22Rv1 (cell line): ENCODE data around the gene ADCY1.

Source experiments
- CTCF ChIP-seq: fragments of 450-650 bp; IDR thresholded peaks from 2 replicates; pipeline ENCODE4 v1.5.1; 2017; ENCODE audit warnings: mild to moderate bottlenecking
- ZFX ChIP-seq: fragments of 450-650 bp; IDR thresholded peaks from 2 replicates; pipeline ENCODE4 v1.6.1; 2017; ENCODE audit warnings: antibody characterized with exemption, borderline replicate concordance

- TF ChIP-seq CTCF = no peak
- TF ChIP-seq ZFX = no peak
Measured at GRCh38 chr7:45715471-45716352, 141.5 kb downstream of the ADCY1 start.
